Activated naive CD8-positive, alpha-beta T cell treated with anti-CD3 and anti-CD28 coated beads for 36 hours (primary cell): ENCODE results near the gene TENM3. TPM values are rescaled to one million over a fixed set of nuclear protein-coding genes. Genes with fewer than 3 reads are reported as not detected.

Experiments used
- DNase-seq: peaks from one replicate; pipeline ENCODE4 v3.0.0; 2021
- H3K27ac Mint-ChIP-seq: one replicate; pipeline ENCODE4 v1.8.0; 2022; ENCODE audit warnings: mild to moderate bottlenecking, moderate library complexity, mixed read lengths
- H3K27me3 Mint-ChIP-seq: one replicate; pipeline ENCODE4 v1.8.0; 2022; ENCODE audit warnings: mild to moderate bottlenecking, mixed read lengths
- H3K36me3 Mint-ChIP-seq: one replicate; pipeline ENCODE4 v1.8.0; 2021; ENCODE audit warnings: mild to moderate bottlenecking, mixed read lengths
- H3K4me1 Mint-ChIP-seq: one replicate; pipeline ENCODE4 v1.8.0; 2021; ENCODE audit warnings: mixed read lengths
- H3K4me3 Mint-ChIP-seq: one replicate; pipeline ENCODE4 v1.8.0; 2022; ENCODE audit warnings: mild to moderate bottlenecking, moderate library complexity, mixed read lengths
- H3K9me3 Mint-ChIP-seq: one replicate; pipeline ENCODE4 v1.8.0; 2022; ENCODE audit warnings: mixed read lengths
- total RNA-seq, 2 experiments: library from RNA; stranded (reverse); gene quantifications; one replicate each; pipeline ENCODE4 v1.2.3, GENCODE V29; 2021

The TENM3 gene
- total RNA-seq, 2 experiments from 2014 or later: not detected

GRCh38 chr4:182625193-182625592 lies 382.0 kb downstream of the TENM3 start:
- H3K4me3 Mint-ChIP-seq: no peak overlapping the region
- H3K9me3 Mint-ChIP-seq: no peaks in the 10 kb centered on the region
- H3K36me3 Mint-ChIP-seq: no peaks in the 10 kb centered on the region
- no peak overlapping the region for H3K27ac Mint-ChIP-seq
- no peaks in the 10 kb centered on the region for H3K27me3 Mint-ChIP-seq
- H3K4me1 Mint-ChIP-seq: no peaks in the 10 kb centered on the region
- DNase-seq: no peak

- H3K27ac Mint-ChIP-seq: no peak overlapping the region
- H3K4me1 Mint-ChIP-seq: no peaks in the 10 kb centered on the region
- DNase-seq: no peak
- no peaks in the 10 kb centered on the region for H3K9me3 Mint-ChIP-seq
- H3K4me3 Mint-ChIP-seq: no peak overlapping the region
- H3K36me3 Mint-ChIP-seq: no peaks in the 10 kb centered on the region
- peaks cover under 1% of the 10 kb centered on the region for H3K27me3 Mint-ChIP-seq
These were observed 384.8 kb downstream of the TENM3 start for GRCh38 chr4:182627996-182628395.

GRCh38 chr4:182628544-182628943 lies 385.3 kb downstream of the TENM3 start:
- Mint-ChIP-seq H3K9me3 (no peaks in the 10 kb centered on the region), H3K27me3 (peaks cover 6% of the 10 kb centered on the region), H3K4me3 (no peak overlapping the region), H3K27ac (no peak overlapping the region), H3K36me3 (no peaks in the 10 kb centered on the region), H3K4me1 (no peaks in the 10 kb centered on the region)
- no peak for DNase-seq

- Mint-ChIP-seq H3K4me3 (no peak overlapping the region), H3K9me3 (no peaks in the 10 kb centered on the region), H3K36me3 (no peaks in the 10 kb centered on the region), H3K27me3 (peaks cover 11% of the 10 kb centered on the region), H3K27ac (no peak overlapping the region), H3K4me1 (no peaks in the 10 kb centered on the region)
- no peak for DNase-seq
These were observed 385.9 kb downstream of the TENM3 start for GRCh38 chr4:182629096-182629495.

GRCh38 chr4:182640491-182640890 lies 397.3 kb downstream of the TENM3 start:
- Mint-ChIP-seq H3K36me3 (no peaks in the 10 kb centered on the region), H3K9me3 (peaks cover 2% of the 10 kb centered on the region), H3K4me1 (no peaks in the 10 kb centered on the region), H3K27me3 (peaks cover 4% of the 10 kb centered on the region), H3K27ac (no peak overlapping the region), H3K4me3 (no peak overlapping the region)
- no peak for DNase-seq

- Mint-ChIP-seq H3K27ac (no peak overlapping the region), H3K4me1 (no peaks in the 10 kb centered on the region), H3K27me3 (peaks cover 4% of the 10 kb centered on the region), H3K9me3 (peaks cover 4% of the 10 kb centered on the region), H3K4me3 (no peak overlapping the region), H3K36me3 (no peaks in the 10 kb centered on the region)
- no peak for DNase-seq
These were observed 397.7 kb downstream of the TENM3 start for GRCh38 chr4:182640932-182641331.

GRCh38 chr4:182642831-182643230 lies 399.6 kb downstream of the TENM3 start:
- H3K27ac Mint-ChIP-seq: no peak overlapping the region
- no peaks in the 10 kb centered on the region for H3K36me3 Mint-ChIP-seq
- peaks cover 4% of the 10 kb centered on the region for H3K27me3 Mint-ChIP-seq
- no peak overlapping the region for H3K4me3 Mint-ChIP-seq
- DNase-seq: no peak
- H3K4me1 Mint-ChIP-seq: no peaks in the 10 kb centered on the region
- peaks cover 4% of the 10 kb centered on the region for H3K9me3 Mint-ChIP-seq

GRCh38 chr4:182643801-182644682 lies 400.8 kb downstream of the TENM3 start:
- H3K27me3 Mint-ChIP-seq: peaks cover 4% of the 10 kb centered on the region
- peaks cover 4% of the 10 kb centered on the region for H3K9me3 Mint-ChIP-seq
- H3K4me3 Mint-ChIP-seq: no peak overlapping the region
- no peaks in the 10 kb centered on the region for H3K36me3 Mint-ChIP-seq
- H3K27ac Mint-ChIP-seq: no peak overlapping the region
- no peaks in the 10 kb centered on the region for H3K4me1 Mint-ChIP-seq
- no peak for DNase-seq

GRCh38 chr4:182644683-182645050 lies 401.5 kb downstream of the TENM3 start:
- H3K36me3 Mint-ChIP-seq: no peaks in the 10 kb centered on the region
- peaks cover 4% of the 10 kb centered on the region for H3K9me3 Mint-ChIP-seq
- DNase-seq: no peak
- no peak overlapping the region for H3K27ac Mint-ChIP-seq
- H3K27me3 Mint-ChIP-seq: peaks cover 4% of the 10 kb centered on the region
- no peaks in the 10 kb centered on the region for H3K4me1 Mint-ChIP-seq
- H3K4me3 Mint-ChIP-seq: no peak overlapping the region

- H3K36me3 Mint-ChIP-seq: no peaks in the 10 kb centered on the region
- DNase-seq: no peak
- no peaks in the 10 kb centered on the region for H3K4me1 Mint-ChIP-seq
- H3K27ac Mint-ChIP-seq: no peak overlapping the region
- H3K9me3 Mint-ChIP-seq: peaks cover 4% of the 10 kb centered on the region
- no peak overlapping the region for H3K4me3 Mint-ChIP-seq
- peaks cover 7% of the 10 kb centered on the region for H3K27me3 Mint-ChIP-seq
These were observed 402.3 kb downstream of the TENM3 start for GRCh38 chr4:182645511-182645910.

GRCh38 chr4:182647646-182648300 lies 404.6 kb downstream of the TENM3 start:
- H3K4me1 Mint-ChIP-seq: no peaks in the 10 kb centered on the region

GRCh38 chr4:182648766-182649165 lies 405.6 kb downstream of the TENM3 start:
- H3K9me3 Mint-ChIP-seq: peaks cover 4% of the 10 kb centered on the region
- H3K4me1 Mint-ChIP-seq: no peaks in the 10 kb centered on the region
- no peak overlapping the region for H3K27ac Mint-ChIP-seq
- H3K4me3 Mint-ChIP-seq: no peak overlapping the region
- H3K36me3 Mint-ChIP-seq: no peaks in the 10 kb centered on the region
- H3K27me3 Mint-ChIP-seq: peaks cover 5% of the 10 kb centered on the region
- no peak for DNase-seq

More at GRCh38 chr4:182647646-182648300, 404.6 kb downstream of the TENM3 start:
- Mint-ChIP-seq H3K4me3 (no peak overlapping the region), H3K36me3 (no peaks in the 10 kb centered on the region), H3K9me3 (peaks cover 4% of the 10 kb centered on the region), H3K27me3 (peaks cover 5% of the 10 kb centered on the region), H3K27ac (no peak overlapping the region)
- DNase-seq: no peak

- Mint-ChIP-seq H3K27me3 (peaks cover 10% of the 10 kb centered on the region), H3K9me3 (peaks cover 4% of the 10 kb centered on the region), H3K4me3 (no peak overlapping the region), H3K4me1 (no peaks in the 10 kb centered on the region), H3K36me3 (no peaks in the 10 kb centered on the region), H3K27ac (no peak overlapping the region)
- DNase-seq: no peak
These were observed 406.7 kb downstream of the TENM3 start for GRCh38 chr4:182649698-182650477.

GRCh38 chr4:182653596-182653995 lies 410.4 kb downstream of the TENM3 start:
- H3K27me3 Mint-ChIP-seq: peaks cover 15% of the 10 kb centered on the region
- no peak overlapping the region for H3K4me3 Mint-ChIP-seq
- no peak overlapping the region for H3K27ac Mint-ChIP-seq
- no peaks in the 10 kb centered on the region for H3K36me3 Mint-ChIP-seq
- H3K4me1 Mint-ChIP-seq: no peaks in the 10 kb centered on the region
- H3K9me3 Mint-ChIP-seq: no peaks in the 10 kb centered on the region
- no peak for DNase-seq

- Mint-ChIP-seq H3K9me3 (no peaks in the 10 kb centered on the region), H3K27me3 (peaks cover 13% of the 10 kb centered on the region), H3K4me1 (no peaks in the 10 kb centered on the region), H3K4me3 (no peak overlapping the region), H3K27ac (no peak overlapping the region), H3K36me3 (no peaks in the 10 kb centered on the region)
- DNase-seq: no peak
These were observed 412.1 kb downstream of the TENM3 start for GRCh38 chr4:182655340-182655739.
